Airway epithelial cell (primary cell): Measurements from ENCODE around the gene RHOT2. TPM values are rescaled to one million over a fixed set of nuclear protein-coding genes. Genes with fewer than 3 reads are reported as not detected.

ENCODE experiments used
- total RNA-seq: library from RNA; depleted of rRNA; stranded (reverse); fragments of >200 nt; gene quantifications from 2 replicates; pipeline ENCODE4 v1.2.3, GENCODE V29; 2015

RHOT2 gene
- total RNA-seq, 1 donor from 2014 or later: 57.4 TPM

Other genes starting within 250 kb of the RHOT2 start
- 15.2 and 16.9 TPM in 2 replicates for gene RAB11FIP3, start 242.5 kb upstream of the RHOT2 start, total RNA-seq
- gene CAPN15, start 140.4 kb upstream of the RHOT2 start, total RNA-seq: 45.1 and 52.1 TPM in 2 replicates
- gene PRR35, start 107.7 kb upstream of the RHOT2 start, total RNA-seq: not detected in 2 replicates
- 0.28 TPM in 1 of 2 replicates, not detected in the other for gene NHLRC4, start 101.1 kb upstream of the RHOT2 start, total RNA-seq
- gene PIGQ, start 98.2 kb upstream of the RHOT2 start, total RNA-seq: 25.6 and 30.4 TPM in 2 replicates
- gene RAB40C, start 78.1 kb upstream of the RHOT2 start, total RNA-seq: 21.7 and 24.5 TPM in 2 replicates
- 0.14 and 0.21 TPM in 2 replicates for gene WFIKKN1, start 37.1 kb upstream of the RHOT2 start, total RNA-seq
- 184 and 265 TPM in 2 replicates for gene METTL26, start 31.8 kb upstream of the RHOT2 start, total RNA-seq
- gene MCRIP2, start 26.3 kb upstream of the RHOT2 start, total RNA-seq: 51.2 and 60.1 TPM in 2 replicates
- gene WDR90, start 18.8 kb upstream of the RHOT2 start, total RNA-seq: 11.3 and 15.0 TPM in 2 replicates
- 3.6 and 4.2 TPM in 2 replicates for gene RHBDL1, start 7.5 kb downstream of the RHOT2 start, total RNA-seq
- 193 and 214 TPM in 2 replicates for gene STUB1, start 12.3 kb downstream of the RHOT2 start, total RNA-seq
- 41.0 and 56.5 TPM in 2 replicates for gene JMJD8, start 16.2 kb downstream of the RHOT2 start, total RNA-seq
- 12.5 and 12.6 TPM in 2 replicates for gene WDR24, start 22.3 kb downstream of the RHOT2 start, total RNA-seq
- 1.7 and 1.8 TPM in 2 replicates for gene FBXL16, start 37.7 kb downstream of the RHOT2 start, total RNA-seq
- gene METRN, start 47.0 kb downstream of the RHOT2 start, total RNA-seq: 132 and 150 TPM in 2 replicates
- gene ANTKMT, start 53.0 kb downstream of the RHOT2 start, total RNA-seq: 46.1 and 75.9 TPM in 2 replicates
- 1.7 and 3.4 TPM in 2 replicates for gene CCDC78, start 58.3 kb downstream of the RHOT2 start, total RNA-seq
- 13.5 and 21.9 TPM in 2 replicates for gene HAGHL, start 59.0 kb downstream of the RHOT2 start, total RNA-seq
- gene CIAO3, start 72.9 kb downstream of the RHOT2 start, total RNA-seq: 24.1 and 35.5 TPM in 2 replicates
- gene MSLN, start 92.6 kb downstream of the RHOT2 start, total RNA-seq: 11.5 and 12.4 TPM in 2 replicates
- 48.0 and 50.6 TPM in 2 replicates for gene RPUSD1, start 120.2 kb downstream of the RHOT2 start, total RNA-seq
- 24.4 and 24.5 TPM in 2 replicates for gene CHTF18, start 120.5 kb downstream of the RHOT2 start, total RNA-seq
- not detected in 2 replicates for gene GNG13, start 132.6 kb downstream of the RHOT2 start, total RNA-seq